Stimulated activated CD4-positive, alpha-beta T cell treated with anti-CD3 and anti-CD28 coated beads, Interleukin-1b, Interleukin-23, amount 100 ng/mL, for 1 hour (primary cell): ENCODE measurements around the gene BSPRY.
A peak's percentile ranks its signal among the peaks of the same experiment; 100 is the strongest.
"Not testable (repeated sequence)": the region's sequence is repeated elsewhere in the genome, so short reads cannot be mapped to it uniquely, and the experiment has no call there.

ENCODE experiments used
- DNase-seq, 2 donors: peaks; one replicate each; pipeline ENCODE4 v3.0.0-alpha.2; 2020; ENCODE audit warnings: low read depth in 2 of 2

The BSPRY gene

DNA sequence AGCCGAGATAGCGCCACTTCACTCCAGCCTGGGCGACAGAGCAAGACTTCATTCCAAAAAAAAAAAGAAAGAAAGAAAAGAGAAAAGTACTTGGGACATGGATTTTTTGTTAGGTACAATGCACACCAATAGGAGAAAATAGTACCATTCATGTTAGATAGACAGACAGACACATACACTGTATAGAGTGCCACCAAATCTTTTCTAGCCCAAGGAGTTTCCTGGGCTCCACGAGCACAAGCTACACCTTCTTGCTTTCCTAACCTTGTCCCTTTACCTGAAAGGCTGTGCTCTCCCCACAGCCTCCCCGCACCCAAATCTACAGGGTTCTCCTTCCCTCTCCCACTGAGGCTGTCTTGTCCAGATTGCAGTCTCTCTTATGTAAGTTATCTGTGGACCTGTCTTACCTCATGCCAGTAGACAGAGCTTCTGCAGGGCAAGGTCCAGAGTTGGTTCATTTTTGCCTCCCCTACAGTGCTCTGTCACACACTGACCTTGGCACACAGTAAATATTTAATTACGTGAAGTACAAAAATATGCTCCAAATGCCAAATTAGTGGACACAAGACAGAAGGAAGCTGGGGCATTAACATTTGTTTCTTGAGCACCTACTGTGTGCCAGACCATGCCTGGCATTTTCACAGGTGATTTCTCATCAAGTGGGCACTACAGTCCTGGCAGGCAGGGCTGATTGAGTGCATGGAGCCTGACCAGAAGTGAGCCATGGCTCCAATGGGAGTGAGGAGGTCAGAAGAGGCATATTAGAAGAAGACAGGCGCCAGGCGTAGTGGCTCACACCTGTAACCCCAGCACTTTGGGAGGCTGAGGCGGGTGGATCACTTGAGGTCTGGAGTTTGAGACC is 45.9 kb downstream of the BSPRY start:
- DNase-seq, result no peak

DNA sequence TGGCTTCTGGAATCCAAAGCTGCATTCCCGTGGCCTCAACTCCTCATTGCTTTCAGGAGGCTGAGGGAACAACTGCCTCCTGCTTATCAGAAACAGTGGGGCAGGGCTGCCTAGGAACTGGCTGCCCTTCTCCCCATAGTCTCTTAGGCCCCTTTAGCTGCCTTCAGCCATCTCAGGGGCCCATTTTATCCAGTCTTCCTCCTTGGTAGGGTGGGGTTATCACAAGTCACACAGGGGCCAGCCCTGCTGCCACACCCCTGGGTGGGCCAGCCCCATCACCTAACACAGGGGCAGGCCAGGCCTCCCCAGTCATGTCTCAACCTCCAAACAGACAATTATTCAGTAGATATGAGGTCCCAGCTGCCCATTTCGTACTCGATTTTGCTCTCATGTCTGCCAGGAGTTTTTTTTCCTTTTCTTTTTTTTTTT is 47.9 kb downstream of the BSPRY start:
- DNase-seq, result no peak

DNA sequence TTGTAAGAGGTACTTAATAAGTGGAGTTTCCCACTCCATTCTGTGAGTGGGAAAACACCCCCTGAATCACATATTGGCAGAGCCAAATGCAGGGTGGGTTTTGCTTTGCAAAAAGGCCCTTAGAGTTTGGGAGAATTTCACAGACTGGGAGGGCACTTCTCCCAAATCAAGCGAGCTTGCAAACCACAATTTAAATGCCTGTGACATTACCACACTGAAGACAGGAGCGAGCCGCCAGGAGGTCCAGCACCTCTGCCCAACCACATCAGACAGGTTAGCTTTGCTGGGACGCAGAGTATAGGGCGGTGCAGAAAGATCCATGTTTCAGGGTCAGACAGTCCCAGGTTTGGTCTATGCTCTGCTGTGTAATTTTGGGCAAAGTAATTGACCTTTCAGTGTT is 49.5 kb downstream of the BSPRY start:
- no peak for DNase-seq

DNA sequence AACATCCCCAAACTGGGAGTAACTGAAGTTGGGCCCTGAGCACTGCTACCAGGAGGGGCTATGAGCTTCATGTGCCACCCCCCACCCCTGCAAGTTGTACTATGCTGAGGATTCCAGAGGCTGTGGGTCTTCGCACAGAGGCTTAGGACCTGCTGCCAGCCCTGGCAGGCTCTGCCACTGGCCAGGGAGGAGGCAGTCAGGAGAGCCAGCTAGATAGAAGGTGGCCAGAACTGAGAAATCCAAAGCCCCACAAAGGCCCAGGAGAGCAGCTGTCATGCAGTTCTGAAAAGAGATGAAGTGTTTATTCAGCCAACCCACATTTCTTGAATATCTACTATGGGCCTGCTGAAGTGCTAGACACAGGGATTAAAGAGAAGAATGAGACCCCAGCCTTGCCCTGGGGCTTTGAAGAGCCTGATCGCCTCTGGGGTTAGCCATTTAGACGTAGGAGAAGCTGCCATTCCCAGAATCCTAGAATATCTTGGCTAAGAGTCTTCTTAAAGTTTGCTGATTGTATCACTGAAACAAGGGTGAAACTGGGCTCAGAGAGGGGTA is 50.4 kb downstream of the BSPRY start:
- no peak for DNase-seq

DNA sequence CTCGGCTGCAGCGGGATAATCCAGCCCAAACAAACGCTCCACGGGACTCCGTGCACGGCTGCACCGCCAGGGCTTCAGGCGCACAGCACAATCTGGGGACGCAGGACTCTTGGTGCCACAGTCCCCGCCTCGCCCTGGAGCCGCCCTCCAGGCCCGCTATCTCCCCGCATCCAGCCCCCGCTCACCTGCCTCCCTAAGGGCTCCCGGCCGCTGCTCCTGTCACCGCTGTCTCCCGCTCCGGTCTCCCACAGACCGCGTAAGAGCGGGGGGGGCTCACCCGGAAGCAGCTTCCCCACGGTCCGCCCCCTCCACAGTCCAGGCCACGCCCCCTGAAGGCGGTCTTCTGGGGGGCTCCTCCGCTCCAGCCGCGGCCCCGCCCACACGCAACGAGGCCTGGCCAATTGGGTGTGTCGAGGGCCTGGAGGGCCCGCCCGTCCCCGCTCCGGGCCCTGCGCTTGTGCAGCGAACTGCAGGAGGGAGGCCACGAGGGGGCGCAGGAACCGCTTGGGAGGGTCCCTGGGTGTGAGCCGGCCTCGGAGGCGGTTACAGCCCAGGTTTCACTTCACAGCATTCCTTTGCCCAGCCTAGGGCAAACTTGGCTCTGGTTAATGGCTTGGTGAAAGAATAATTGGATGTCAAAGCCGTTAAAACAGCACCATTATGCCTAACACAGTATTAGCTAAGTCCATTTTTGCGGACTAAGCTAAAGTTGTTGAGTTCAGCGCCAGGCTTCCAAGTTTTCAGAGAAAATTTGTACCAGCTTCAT is 51.9 kb downstream of the BSPRY start, which contains the start of gene ALAD:
TSS of gene ALAD (minus strand) at position 258 of the 766 bp plus-strand sequence. CDS start 7,725 bp downstream, outside the sequence.
- DNase-seq, result peak; percentile 99

DNA sequence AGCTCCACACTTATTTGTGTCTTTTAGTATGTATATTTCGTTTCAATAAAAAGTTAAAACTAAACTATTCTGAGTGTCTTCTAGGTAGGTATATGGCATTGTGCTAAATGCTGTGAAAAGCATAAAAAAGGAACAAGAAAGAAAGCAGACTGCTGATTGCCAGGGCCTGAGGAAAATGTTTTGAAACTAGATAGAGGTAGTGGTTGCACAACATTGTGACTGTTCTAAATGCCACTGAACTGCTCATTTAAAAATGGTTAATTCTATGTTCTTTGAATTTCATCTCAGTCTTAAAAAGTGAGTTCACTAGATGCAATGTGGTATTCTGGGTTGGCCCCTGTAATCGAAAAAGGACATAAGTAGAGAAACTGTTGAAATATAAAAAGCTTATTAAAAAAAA is 54.3 kb downstream of the BSPRY start:
- no peak for DNase-seq

DNA sequence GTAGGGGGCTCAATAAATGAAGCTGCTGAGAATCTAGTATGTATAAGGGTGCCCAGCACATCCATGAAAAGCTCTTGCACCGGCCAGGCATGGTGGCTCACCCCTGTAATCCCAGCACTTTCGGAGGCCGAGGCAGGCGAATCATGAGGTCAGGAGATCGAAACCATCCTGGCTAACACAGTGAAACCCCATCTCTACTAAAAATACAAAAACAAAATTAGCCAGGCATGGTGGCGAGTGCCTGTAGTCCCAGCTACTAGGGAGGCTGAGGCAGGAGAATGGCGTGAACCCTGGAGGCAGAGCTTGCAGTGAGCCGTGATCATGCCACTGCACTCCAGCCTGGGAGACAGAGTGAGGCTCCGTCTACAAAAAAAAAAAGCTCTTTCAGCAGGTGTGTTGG is 57.0 kb downstream of the BSPRY start:
- DNase-seq, result not testable (repeated sequence)

DNA sequence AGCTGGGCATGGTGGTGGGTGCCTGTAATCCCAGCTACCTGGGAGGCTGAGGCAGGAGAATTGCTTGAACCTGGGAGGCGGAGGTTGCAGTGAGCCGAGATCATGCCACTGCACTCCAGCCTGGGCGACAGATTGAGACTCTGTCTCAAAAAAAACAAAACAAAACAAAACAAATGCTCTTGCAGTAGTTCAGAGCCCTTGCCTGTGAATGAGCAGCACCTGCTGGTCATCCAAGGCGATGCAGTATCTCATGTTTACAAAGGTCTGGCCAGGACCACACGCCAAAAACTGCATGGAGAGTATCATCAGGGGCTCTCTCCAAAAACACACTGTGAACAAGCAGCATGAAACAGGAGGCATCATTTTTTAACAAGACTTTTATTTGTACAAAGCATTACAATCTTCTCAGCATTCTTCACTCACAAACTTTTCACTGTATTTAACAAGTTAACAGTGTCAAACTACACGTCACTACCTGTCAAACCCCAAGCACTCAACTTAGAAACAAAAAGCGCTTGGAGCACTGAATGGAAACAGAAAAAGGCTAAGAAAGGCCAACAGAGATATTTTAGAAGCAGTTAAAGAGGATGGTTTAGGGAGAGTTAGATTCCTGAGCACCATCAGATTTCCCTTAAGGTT is 57.7 kb downstream of the BSPRY start:
- DNase-seq, result peak in 1 of 2 donors; percentile 13

DNA sequence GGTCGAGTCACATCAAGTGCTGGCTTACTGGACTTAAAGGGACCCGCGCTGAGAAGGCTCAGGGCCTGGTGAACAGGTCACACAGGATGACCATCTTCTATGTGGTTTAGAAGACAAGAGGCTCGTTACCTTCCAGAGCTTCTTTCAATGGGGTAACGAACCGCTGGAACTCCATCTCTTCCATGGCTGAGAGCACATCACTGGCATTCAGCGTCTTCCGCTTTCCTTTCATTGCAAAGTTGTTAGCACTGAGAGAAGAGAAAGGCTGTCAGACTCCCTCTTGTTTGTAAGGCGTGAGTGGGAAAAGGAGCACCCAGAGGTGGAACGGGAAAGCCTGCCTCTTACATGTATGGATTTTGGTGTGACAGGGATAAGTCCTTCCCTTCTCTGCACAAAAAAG is 60.1 kb downstream of the BSPRY start:
- DNase-seq, result no peak

DNA sequence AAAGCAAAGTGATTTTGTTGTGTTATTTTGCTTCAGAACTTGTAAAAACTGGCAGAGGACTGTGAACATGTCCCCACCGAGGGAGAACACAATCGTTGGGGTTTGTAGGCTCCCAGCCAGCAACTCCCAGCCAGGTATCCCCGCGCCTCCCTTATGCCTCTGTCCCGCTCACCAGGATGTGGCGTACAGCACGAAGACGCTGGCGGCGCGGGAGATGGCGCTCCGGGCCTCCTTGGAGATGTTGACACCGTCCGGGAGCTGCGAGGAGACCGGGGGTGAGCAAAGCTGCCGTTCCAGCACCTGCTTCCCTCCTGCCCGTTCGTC is 60.5 kb downstream of the BSPRY start:
- no peak for DNase-seq

DNA sequence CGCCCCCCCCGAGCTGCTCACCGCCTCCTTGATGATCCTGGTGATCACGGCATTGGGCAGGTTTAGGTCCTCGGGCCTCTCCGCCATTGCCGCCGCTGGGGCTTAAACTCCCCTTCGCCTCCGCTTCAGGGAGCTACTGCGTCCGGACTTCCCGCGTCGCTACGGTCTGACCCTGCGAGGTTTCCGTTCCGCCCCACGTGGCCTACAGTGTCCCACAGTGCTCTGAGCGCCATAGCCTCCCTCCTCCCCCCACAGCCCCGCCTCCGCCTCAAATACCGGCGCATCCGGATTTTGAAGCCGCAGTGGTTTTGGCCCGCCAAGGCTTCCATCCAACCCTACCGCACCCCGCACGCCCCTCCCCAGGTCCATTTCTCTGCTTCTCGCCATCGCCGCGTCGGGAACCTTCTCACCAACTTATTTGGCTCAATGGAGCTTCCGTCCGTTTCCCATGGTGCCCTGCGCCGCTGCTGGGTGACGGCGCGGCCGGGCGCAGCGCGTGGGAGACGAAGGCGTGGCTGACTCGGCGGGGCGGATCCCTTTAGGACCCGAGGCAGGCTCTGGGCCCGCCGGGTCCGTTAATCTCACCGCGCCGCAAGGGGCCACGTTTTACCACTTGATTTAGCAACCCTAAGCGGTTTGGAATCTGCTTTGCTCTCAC is 61.0 kb downstream of the BSPRY start, which contains the start of the genes C9orf43 and POLE3:
TSS of gene C9orf43 (plus strand) at position 541 of the 658 bp plus-strand sequence. CDS start 2,747 bp downstream, outside the sequence.
TSS of gene POLE3 (minus strand) at position 469 of the 658 bp plus-strand sequence. CDS start at position 87, 382 bp downstream.
- peak; percentile 80 to 91 for DNase-seq

DNA sequence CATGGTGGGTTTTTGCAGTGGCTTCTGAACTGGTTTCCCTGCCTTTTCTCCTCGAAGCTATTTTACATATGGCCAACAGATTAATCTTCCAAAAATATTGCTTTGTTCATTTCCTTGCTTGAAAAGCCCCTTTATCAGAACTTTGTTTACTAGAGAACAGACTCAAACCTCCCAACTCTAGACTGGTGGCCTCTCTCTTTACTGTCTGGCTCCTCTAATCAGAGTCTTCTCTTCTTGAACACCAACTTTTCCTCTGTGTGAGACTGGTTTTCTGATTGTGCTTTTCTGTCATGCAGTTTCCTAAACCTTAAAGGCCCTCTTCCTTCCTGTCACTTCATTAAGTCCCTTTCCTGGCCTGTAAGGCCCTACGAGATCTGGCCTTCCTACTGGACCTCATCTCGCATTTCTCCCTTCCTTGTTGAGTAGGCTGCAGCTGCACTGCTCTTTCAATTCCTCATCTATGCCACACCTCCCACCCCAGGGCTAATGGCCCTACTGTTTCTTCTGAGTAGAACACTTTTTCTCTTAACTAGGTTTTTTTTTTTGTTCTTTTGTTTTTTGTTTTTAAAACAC is 66.9 kb downstream of the BSPRY start:
- no peak for DNase-seq

DNA sequence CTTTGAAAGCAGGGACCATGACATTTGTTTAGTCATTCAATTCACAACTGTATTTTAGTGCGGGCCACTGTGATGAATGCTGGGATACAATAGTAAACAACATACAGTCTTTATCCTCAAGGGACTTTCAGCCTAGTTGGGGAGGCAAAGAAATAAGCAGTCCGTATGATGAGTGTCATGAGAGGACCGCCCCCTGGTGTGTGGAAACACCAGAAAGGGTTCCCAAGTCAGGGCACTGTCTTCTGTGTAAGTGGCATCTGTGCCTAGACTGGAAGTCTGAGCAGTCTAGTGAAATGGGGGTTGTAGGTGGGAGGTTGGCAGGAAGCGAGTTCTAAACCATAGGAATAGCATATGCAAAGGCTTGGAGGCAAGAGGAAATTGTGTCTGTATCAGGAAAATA is 68.0 kb downstream of the BSPRY start:
- no peak for DNase-seq
